NK-92 treated with Interleukin-12 subunit alpha and Interleukin-12 subunit beta, amount 100 ng/mL, for 24 hours (cell line): ENCODE measurements around the gene CRYZL1.
"Not testable (repeated sequence)": the region's sequence is repeated elsewhere in the genome, so short reads cannot be mapped to it uniquely, and the experiment has no call there.

Source experiments
- DNase-seq: peaks from one replicate; lab custom pipeline; 2025; lab: John Stamatoyannopoulos, UW

CRYZL1 gene

GRCh38 chr21:33626151-33626550 lies 15.4 kb downstream of the CRYZL1 start:
- DNase-seq: not testable (repeated sequence)

- DNase-seq: no peak
Measured at GRCh38 chr21:33622253-33622652, 19.3 kb downstream of the CRYZL1 start.

GRCh38 chr21:33619726-33620125 lies 21.8 kb downstream of the CRYZL1 start:
- DNase-seq: no peak

DNA sequence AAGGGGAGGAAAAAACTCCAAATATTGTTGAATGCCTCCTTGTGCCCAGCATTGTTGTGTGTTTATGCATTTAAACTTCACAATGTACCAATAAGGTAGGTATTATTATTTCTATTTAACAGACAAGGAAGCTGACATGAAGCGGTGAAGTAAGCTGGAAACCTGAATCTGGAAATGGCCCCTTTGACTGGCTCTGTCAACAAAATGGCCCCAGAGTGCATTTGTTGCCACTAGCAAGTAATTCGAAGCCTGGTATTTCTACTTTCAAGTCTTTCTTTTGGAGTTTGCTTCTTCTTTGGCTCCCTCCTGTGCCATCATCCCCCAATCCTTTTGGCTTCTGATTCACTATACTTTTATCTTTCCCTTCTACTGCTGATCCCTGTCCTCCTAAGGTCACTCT lies 23.1 kb downstream of the CRYZL1 start:
- no peak for DNase-seq

GRCh38 chr21:33617565-33617964 lies 24.0 kb downstream of the CRYZL1 start:
- not testable (repeated sequence) for DNase-seq

DNA sequence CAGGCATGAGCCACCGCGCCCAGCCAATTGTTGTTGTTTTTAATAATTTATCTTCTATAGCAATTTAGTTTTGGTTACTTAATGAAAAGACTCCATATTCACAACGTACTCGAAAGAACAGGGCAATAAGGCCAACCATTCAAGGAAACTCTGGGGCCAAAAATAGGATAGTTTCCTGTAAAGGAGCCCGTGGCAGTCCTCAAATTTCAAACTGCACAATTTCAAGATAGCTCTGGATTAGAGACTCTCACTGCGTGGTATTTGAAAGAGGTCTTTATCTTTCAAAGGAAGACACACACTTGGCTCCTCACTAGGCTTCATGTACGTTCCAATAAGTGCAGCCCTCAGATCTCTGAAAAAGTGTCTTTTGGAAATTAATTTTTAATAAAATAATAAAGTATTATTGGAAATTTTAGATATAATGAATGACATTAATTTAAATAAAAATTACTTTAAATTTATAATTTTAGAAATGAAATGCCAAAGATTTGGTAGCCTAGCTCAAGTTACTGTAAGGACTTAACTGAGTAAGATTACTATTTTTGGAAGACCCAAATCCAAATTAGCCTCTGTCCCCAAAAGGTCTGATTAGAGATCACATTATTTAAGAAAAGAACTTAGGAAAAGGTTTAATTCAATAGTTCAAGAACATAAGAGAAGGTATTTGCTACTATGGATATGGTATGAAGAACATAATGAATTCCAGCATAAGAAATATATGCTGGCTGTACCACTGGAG lies 30.4 kb downstream of the CRYZL1 start:
- DNase-seq: no peak

GRCh38 chr21:33608559-33608958 lies 33.0 kb downstream of the CRYZL1 start:
- DNase-seq: no peak

- no peak for DNase-seq
Measured at GRCh38 chr21:33598051-33598450, 43.5 kb downstream of the CRYZL1 start.

- peak; percentile 88 for DNase-seq
Measured at GRCh38 chr21:33588485-33589335, 52.8 kb downstream of the CRYZL1 start, which contains the start of gene DONSON. Gene DONSON (minus strand): TSS chr21:33588684. CDS start chr21:33588641, 43 bp downstream.

- DNase-seq: peak; percentile 45
Measured at GRCh38 chr21:33587792-33588484, 53.6 kb downstream of the CRYZL1 start.

- DNase-seq: no peak
Measured at GRCh38 chr21:33586927-33587326, 54.6 kb downstream of the CRYZL1 start.

- DNase-seq: no peak
Measured at GRCh38 chr21:33584455-33584854, 57.1 kb downstream of the CRYZL1 start.

GRCh38 chr21:33578959-33579542 lies 62.5 kb downstream of the CRYZL1 start:
- no peak for DNase-seq

GRCh38 chr21:33578214-33578613 lies 63.3 kb downstream of the CRYZL1 start:
- DNase-seq: no peak

GRCh38 chr21:33576741-33577141 lies 64.8 kb downstream of the CRYZL1 start:
- DNase-seq: not testable (repeated sequence)

- no peak for DNase-seq
Measured at GRCh38 chr21:33572350-33572749, 69.2 kb downstream of the CRYZL1 start.

DNA sequence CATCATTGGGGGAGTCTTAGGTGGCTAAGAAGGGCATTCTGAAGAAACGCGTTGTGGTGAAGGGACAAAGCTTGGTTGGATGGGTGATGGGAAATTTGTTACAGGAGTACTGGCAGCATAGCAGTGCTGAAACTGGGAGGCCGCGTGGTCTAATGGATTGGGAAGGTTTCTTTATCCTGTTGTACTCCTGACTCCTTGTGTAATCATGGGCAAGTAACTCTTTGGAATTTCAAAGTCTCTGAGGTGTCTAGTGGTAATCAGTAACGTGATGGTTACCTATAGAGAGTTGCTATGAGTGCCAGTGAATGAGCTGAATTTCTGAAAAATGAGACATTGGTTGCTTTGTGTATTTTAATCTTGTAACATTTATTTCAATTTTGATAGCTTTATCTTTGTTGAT lies 71.5 kb downstream of the CRYZL1 start:
- DNase-seq: no peak

- no peak for DNase-seq
Measured at GRCh38 chr21:33568448-33568847, 73.1 kb downstream of the CRYZL1 start.

- DNase-seq: no peak
Measured at GRCh38 chr21:33567914-33568313, 73.6 kb downstream of the CRYZL1 start.

DNA sequence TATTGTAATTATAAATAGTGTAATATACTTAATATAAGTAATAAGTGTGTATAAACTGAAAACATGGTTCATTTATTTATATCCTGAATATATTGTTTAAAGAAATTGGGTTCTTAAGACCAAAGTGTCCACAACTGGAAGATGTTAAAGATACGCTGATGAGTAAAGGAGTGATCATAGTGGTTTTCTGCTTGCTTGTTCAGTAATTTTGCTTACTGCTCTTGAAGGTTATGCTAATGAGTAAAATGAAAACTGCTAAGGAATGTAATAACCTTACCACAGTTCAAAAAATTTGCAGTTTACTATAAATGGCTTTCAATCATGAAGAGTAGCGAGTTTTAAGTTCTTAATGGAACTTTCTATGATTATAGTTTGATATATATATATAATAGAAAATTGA lies 75.0 kb downstream of the CRYZL1 start:
- DNase-seq: no peak

GRCh38 chr21:33562389-33562788 lies 79.2 kb downstream of the CRYZL1 start:
- DNase-seq: no peak

- no peak for DNase-seq
Measured at GRCh38 chr21:33561373-33561772, 80.2 kb downstream of the CRYZL1 start.
